ENCODE data around the gene TMUB2. TPM values are rescaled to one million over a fixed set of nuclear protein-coding genes. Genes with fewer than 3 reads are reported as not detected.

Gene TMUB2
- total and polyA plus RNA-seq, 9 of the 15 experiments (the other 6 are each of a cell fraction or from before 2014, with no cell fraction given), result 4.1 to 29.8 (median 16.3) TPM

GRCh38 chr17:44233582-44233981, 46.8 kb downstream of the TMUB2 start:
- Histone ChIP-seq H3K79me2 (ENCODE audit: control insufficient read depth, insufficient read depth, low read length) (no peaks in the 10 kb centered on the region), H3K36me3 (ENCODE audit: control insufficient read depth, insufficient read depth, low read length) (no peaks in the 10 kb centered on the region), H3K9ac (ENCODE audit: insufficient read depth in 1 of 2, low read depth in 2 of 2, low read length in 2 of 2) (peak overlapping the region in 1 of 2 experiments; percentile 13; a peak in 1 of 4 replicates), H3K9me1 (ENCODE audit: control insufficient read depth, insufficient read depth, low read length) (no peaks in the 10 kb centered on the region), H3K4me1 (replicated peaks in 1 of 2; ENCODE audit: control insufficient read depth in 2 of 2, insufficient read depth in 2 of 2, low read length in 2 of 2) (peaks cover 6 to 16% of the 10 kb centered on the region in 2 experiments; a peak in 2 of 5 replicates), H3K4me3 (no peak overlapping the region), H2AFZ (ENCODE audit: low read depth, low read length) (no peak overlapping the region), H3K27ac (ENCODE audit: extremely low read depth, low read depth, low read length) (no peak overlapping the region), H4K20me1 (replicated peaks; ENCODE audit: control insufficient read depth, insufficient read depth, low read length) (no peaks in the 10 kb centered on the region), H3K4me2 (ENCODE audit: insufficient read depth, low read length) (no peak overlapping the region), H3K9me3 (replicated peaks; ENCODE audit: control insufficient read depth, insufficient read depth, low read depth, low read length) (no peaks in the 10 kb centered on the region), H3K27me3 (ENCODE audit: control insufficient read depth in 2 of 2, insufficient read depth in 2 of 2, low read length in 2 of 2) (no peaks in the 10 kb centered on the region)
- in situ Hi-C loops (cut with MboI) (no loop called here), intact Hi-C loops (cut with micrococcal nuclease) (no loop called here)
- CTCF ChIA-PET (ENCODE audit: low intra/inter-chr PET ratio), result no interaction called here
- POLR2A ChIA-PET, result no interaction called here
- DNase-seq (ENCODE audit: extremely low read depth in 1 of 4, low spot score in 3 of 4) (no peak), FAIRE-seq (no peak), ATAC-seq (no peak)
- WGBS (ENCODE audit: insufficient coverage, low coverage, missing lambda C conversion rate), result 32% methylated on average over 5 of the region's 5 CpGs
- TF ChIP-seq HMG20B (CRISPR knock-in tag; IDR thresholded peaks at IDR 0.05) (no peak), ATF3 (IDR thresholded peaks at IDR 0.05) (peak; percentile 33; the same call in 1 of the 2 replicates), ATF3 (CRISPR knock-in tag; conservative IDR thresholded peaks at IDR 0.05) (no peak)
- no TSS peak for BruUV-seq (replicated peaks)

- in situ Hi-C loops (cut with MboI) (no loop called here), intact Hi-C loops (cut with micrococcal nuclease) (no loop called here)
- no peaks in the 10 kb centered on the region for H3K36me3 ChIP-seq (ENCODE audit: control insufficient read depth, insufficient read depth, low read length)
- no peaks in the 10 kb centered on the region for H3K27me3 ChIP-seq (ENCODE audit: control insufficient read depth in 2 of 2, insufficient read depth in 2 of 2, low read length in 2 of 2)
- H3K4me3 ChIP-seq, result no peak overlapping the region
- H3K79me2 ChIP-seq (ENCODE audit: control insufficient read depth, insufficient read depth, low read length), result no peaks in the 10 kb centered on the region
- no peak overlapping the region for H3K4me2 ChIP-seq (ENCODE audit: insufficient read depth, low read length)
- no peak overlapping the region for H3K27ac ChIP-seq (ENCODE audit: extremely low read depth, low read depth, low read length)
- DNase-seq (ENCODE audit: extremely low read depth in 1 of 4, low spot score in 3 of 4) (no peak), ATAC-seq (peak; percentile 64; the same call in 1 of the 3 replicates), FAIRE-seq (no peak)
- H3K9ac ChIP-seq (ENCODE audit: insufficient read depth in 1 of 2, low read depth in 2 of 2, low read length in 2 of 2), result no peak overlapping the region; a peak in 1 of 4 replicates
- no peak overlapping the region for H2AFZ ChIP-seq (ENCODE audit: low read depth, low read length)
- H3K4me1 ChIP-seq (replicated peaks in 1 of 2; ENCODE audit: control insufficient read depth in 2 of 2, insufficient read depth in 2 of 2, low read length in 2 of 2), result peaks cover 6 to 16% of the 10 kb centered on the region in 2 experiments; a peak in 2 of 5 replicates
- BruUV-seq (replicated peaks), result no TSS peak
- CTCF ChIA-PET (ENCODE audit: low intra/inter-chr PET ratio), result no interaction called here
- WGBS (ENCODE audit: insufficient coverage, low coverage, missing lambda C conversion rate), result 12% methylated on average over 5 of the region's 5 CpGs
- no peaks in the 10 kb centered on the region for H3K9me1 ChIP-seq (ENCODE audit: control insufficient read depth, insufficient read depth, low read length)
- POLR2A ChIA-PET, result interaction anchor here (0.6 kb wide), 1 partner anchor 85 kb away, joined by 3 read pairs; no protein-coding TSS in a partner anchor
- no peaks in the 10 kb centered on the region for H3K9me3 ChIP-seq (replicated peaks; ENCODE audit: control insufficient read depth, insufficient read depth, low read depth, low read length)
- H4K20me1 ChIP-seq (replicated peaks; ENCODE audit: control insufficient read depth, insufficient read depth, low read length), result no peaks in the 10 kb centered on the region
- TF ChIP-seq ZNF75A (CRISPR knock-in tag; IDR thresholded peaks at IDR 0.05) (no peak), TRIM24 (IDR thresholded peaks at IDR 0.05) (no peak), RBM39 (optimal IDR thresholded peaks at IDR 0.05; ENCODE audit: low read depth, low read length) (no peak), E4F1 (CRISPR knock-in tag; IDR thresholded peaks at IDR 0.05; ENCODE audit: borderline replicate concordance) (no peak), DIDO1 (tag; IDR thresholded peaks at IDR 0.05; ENCODE audit: low read depth) (no peak), TAL1 (IDR thresholded peaks at IDR 0.05) (no peak), ZNF830 (CRISPR knock-in tag; IDR thresholded peaks at IDR 0.05) (no peak), HNRNPH1 (optimal IDR thresholded peaks at IDR 0.05; ENCODE audit: low read depth, low read length) (no peak)
Observed at GRCh38 chr17:44235583-44235936, 48.8 kb downstream of the TMUB2 start.

Measured in K562 (cell line).